OCI-LY3 (cell line): Measurements from ENCODE around the gene OR56A5.

Experiments
- CTCF ChIP-seq: fragments of 200-600, 300-600 bp; sonication (generic); IDR thresholded peaks from 2 replicates; pipeline ENCODE4 v1.5.1; 2014; ENCODE audit warnings: antibody characterized with exemption, low read length, low read depth
- EZH2phosphoT487 ChIP-seq: fragments of 200-600 bp; shearing (Covaris generic); IDR thresholded peaks from 2 replicates; pipeline ENCODE4 v1.6.1; 2018; ENCODE audit warnings: antibody characterized with exemption, mixed run types, low read depth

GRCh38 chr11:5923794-5924193 is 44.5 kb downstream of the OR56A5 start:
- TF ChIP-seq CTCF (no peak), EZH2phosphoT487 (no peak)
